NCI-H1694 treated with DMSO at 0.1 percent for 48 hours (cell line): ENCODE data around the gene MAGEB6B.
"Not testable (repeated sequence)": the region's sequence is repeated elsewhere in the genome, so short reads cannot be mapped to it uniquely, and the experiment has no call there.

Experiments
- DNase-seq: peaks from one replicate; lab custom pipeline; 2025; lab: John Stamatoyannopoulos, UW

MAGEB6B gene, protein sequence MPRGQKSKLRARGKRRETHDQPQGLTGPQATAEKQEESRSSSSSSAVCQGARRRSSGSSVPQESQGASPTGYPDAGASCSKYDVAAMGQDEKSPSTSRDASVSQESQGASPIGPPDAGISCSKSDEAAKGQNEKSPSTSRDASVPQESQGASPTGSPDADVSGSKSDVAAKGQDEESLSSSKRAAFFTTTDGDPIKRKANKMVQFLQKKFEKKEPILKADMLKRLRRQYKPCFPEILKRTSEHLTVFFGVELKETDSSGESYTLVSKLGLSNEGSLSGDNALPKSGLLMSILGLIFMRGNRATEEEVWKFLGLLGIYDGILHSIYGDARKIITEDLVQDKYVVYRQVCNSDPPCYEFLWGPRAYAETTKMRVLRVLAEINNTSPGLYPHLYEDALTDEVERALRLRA

DNA sequence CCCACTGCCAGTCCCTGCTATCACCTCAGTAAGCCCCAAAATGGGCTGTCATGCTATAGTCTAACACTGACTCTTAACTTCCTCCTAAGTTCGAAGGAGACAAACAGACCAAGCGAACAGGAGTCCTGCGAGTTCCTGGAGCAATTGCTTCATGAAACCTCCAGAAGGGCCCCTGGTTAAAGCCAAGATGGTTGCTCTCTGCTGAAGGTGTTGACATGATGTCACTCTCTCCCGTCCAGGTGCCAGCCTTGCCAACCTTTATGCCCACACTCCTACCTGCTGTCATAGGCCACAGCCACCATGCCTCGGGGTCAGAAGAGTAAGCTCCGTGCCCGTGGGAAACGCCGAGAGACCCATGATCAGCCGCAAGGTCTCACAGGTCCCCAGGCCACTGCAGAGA, at the start of gene MAGEB6B:
MAGEB6B (plus strand) TSS at position 301 of the 400 bp plus-strand sequence; CDS start at position 301, 0 bp downstream.
- DNase-seq: no peak

DNA sequence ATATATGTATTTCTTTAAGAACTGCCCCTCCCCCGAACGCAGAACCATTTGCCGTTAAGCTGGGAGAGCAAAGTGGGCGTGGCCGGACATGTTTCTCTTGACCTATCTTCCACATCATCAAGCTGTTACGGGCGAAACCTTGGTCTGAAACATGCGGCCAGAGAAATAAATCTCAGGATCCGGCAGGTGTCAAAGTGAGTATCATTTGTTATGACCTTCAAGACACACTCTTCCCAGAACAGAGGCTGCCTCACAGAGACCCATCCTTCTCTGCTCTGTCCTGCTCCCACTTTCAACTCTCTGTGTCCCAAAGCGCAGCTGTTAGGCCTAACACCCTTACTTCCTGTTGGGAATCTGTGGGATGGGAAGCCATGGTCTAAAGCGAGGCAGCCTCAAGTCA, 22.1 kb upstream of the MAGEB6B start, which contains the start of gene MAGEB18:
MAGEB18 (plus strand) TSS at position 70 of the 400 bp plus-strand sequence. CDS start 643 bp downstream, outside the sequence.
- DNase-seq: no peak

DNA sequence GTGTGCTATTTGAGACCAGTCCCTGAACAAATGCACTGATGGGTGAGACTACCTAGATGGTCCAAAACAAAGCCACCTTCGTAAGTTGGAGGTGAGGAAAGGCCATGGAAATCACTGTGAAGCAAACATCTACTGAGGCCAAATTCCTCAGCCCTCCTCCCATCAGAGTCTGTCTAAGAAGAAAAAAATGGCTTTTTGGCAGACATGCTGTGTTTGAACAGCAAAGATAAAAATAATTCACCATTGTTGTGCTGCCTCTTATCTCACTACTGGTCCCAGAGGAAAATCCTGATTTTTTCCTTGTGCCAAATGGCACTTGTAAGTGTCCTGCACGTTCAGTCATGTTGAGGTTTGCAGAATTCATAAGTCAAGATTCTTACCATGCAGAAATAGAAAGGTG, 14.4 kb upstream of the MAGEB6B start:
- no peak for DNase-seq

DNA sequence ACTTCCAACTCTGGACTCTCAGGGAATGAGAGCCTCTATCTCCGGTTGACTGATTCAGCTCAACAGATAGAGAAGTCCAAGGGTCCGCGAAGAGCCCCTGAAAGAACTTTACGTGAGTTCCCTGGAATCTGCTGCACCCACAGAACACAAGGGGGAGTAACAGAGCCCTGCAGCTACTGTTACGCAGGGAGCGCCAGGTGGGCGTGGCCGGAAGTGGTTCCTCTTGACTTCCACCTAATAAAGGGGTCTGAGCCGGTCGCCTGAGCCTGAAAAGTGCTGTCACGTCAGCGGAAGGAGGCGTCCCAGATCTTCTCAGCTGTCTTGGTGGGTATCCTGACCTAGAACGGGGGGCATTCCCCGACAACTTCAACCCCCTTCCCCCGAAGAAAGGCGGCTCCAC, 31.8 kb downstream of the MAGEB6B start, which contains the start of gene MAGEB6:
MAGEB6 (plus strand) TSS at position 237 of the 400 bp plus-strand sequence. CDS start 1,407 bp downstream, outside the sequence.
- DNase-seq: no peak

DNA sequence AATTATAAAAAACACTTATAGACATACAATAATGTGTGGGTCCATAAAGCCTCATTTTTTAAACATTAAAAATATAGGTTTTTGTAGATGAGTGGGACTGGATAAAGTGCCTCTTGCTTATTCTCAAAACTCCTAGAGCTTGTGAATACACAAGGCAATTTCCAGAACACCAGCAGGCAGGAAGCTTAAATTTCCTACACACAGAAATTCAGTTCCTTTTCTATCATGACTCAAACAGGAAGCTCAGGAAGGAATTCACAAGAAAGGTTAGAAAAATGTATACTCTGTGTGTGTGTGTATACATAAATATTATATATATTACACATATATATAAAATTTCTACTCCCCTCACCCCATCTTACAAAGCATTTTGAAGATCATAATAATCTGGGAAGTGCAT, 43.2 kb downstream of the MAGEB6B start:
- no peak for DNase-seq

DNA sequence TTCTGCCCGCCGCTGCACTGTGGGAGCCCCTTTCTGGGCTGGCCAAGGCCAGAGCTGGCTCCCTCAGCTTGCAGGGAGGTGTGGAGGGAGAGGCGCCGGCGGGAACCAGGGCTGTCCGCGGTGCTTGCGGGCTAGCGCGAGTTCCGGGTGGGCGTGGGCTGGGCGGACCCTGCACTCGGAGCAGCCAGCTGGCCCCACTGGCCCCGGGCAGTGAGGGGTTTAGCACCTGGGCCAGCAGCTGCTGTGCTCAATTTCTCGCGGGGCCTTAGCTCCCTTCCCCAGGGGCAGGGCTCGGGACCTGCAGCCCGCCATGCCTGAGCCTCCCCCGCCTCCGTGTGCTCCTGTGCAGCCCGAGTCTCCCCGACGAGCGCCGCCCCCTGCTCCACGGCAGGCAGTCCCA, 44.3 kb downstream of the MAGEB6B start:
- DNase-seq: not testable (repeated sequence)

DNA sequence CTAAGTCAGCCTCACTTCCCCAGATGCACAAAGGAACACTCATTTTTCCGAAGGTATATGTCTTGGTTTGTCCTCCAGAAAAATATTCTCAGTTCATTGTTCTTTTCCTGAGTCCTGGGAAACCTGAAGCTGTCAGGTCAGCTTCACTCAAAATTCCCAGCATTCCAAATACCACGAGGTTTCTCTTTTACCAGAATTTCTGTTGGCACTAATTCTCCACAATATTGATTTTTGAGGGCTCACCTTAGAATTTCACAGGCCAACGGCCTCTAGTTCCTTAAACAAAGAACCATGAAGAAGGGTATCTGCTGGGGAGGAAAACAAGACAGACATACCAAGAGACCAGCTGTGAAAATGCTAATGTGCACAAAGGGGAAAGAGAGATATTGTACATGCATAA, 47.6 kb downstream of the MAGEB6B start:
- DNase-seq: no peak
